ENCODE measurements around the gene AXIN1.
A peak's percentile ranks its signal among the peaks of the same experiment; 100 is the strongest.

DNA sequence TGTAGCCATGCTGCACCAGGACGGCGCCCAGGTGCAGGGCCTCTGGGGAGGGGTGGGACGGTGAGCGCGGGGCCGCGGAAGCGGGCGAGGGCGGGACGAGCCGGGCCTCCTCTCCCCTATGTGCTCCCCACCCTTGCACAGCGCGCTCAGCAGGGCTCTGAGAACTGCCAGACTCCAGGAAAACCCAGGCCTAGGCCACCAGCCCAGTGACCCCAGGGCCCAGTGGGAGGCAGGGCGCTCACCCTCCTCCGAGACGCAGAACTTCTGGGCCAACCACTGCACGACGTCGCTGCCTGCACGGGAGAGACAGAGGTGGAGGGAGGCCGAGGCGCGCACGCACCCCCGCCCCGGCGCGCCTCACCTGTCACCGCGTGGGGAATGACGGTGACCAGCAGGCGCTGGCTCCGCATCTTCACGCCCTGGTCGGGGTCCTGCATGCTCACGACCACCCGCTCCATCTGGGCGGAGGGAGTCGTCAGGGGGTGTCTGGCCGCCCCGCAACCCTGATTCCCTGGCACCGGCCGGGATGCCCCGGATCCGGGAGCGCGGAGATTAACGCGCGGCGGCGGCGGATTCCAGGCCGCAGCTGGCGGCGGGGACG lies 77.4 kb downstream of the AXIN1 start:
- TF ChIP-seq CTCF (IDR thresholded peaks at IDR 0.05) (no peak), EZH2phosphoT487 (IDR thresholded peaks at IDR 0.05) (peak; percentile 81)

Data from neural progenitor cell (in vitro differentiated cells).